Measurements from ENCODE around the gene GAS2. TPM values are rescaled to one million over a fixed set of nuclear protein-coding genes. Genes with fewer than 3 reads are reported as not detected.

The GAS2 gene
- total and polyA plus RNA-seq, 9 of the 15 experiments (the other 6 are each of a cell fraction or from before 2014, with no cell fraction given), result 0.77 to 1.9 (median 1.1) TPM

DNA sequence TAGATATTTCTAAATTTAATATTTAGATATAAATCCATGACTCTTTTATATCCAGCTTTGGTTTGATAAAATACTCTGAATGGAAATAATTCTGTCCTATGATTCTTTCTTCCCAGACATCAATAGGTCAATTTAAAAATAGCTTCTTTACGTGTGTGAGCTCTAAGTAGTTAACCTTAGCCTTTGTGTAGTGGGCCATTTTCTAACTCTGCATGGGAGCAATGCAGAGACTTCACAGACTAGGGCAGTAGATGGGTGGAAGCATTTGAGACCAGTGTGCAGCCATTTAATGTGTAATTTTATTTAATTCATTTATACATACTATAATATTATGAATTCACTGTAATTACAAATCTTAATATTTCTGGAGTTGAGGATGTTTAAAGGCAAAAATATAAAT is 23.8 kb downstream of the GAS2 start:
- FAIRE-seq, result no peak
- no peak for TF ChIP-seq SMAD3 (CRISPR knock-in tag; conservative IDR thresholded peaks at IDR 0.05)
- TF ChIP-seq ZNF212 (CRISPR knock-in tag; IDR thresholded peaks at IDR 0.05), result no peak
- TF ChIP-seq NFYB (IDR thresholded peaks at IDR 0.05; ENCODE audit: extremely low read depth, insufficient read length), result no peak
- no peak for TF ChIP-seq POLR2G (IDR thresholded peaks at IDR 0.05; ENCODE audit: low read depth, low read length)
- TF ChIP-seq PURB (CRISPR knock-in tag; IDR thresholded peaks at IDR 0.05; ENCODE audit: low read depth), result no peak
- Histone ChIP-seq H3K4me1 (replicated peaks in 1 of 2; ENCODE audit: control insufficient read depth in 2 of 2, insufficient read depth in 2 of 2, low read length in 2 of 2) (no peaks in the 10 kb centered on the region), H3K4me3 (no peak overlapping the region), H3K36me3 (ENCODE audit: control insufficient read depth, insufficient read depth, low read length) (no peaks in the 10 kb centered on the region), H3K9ac (ENCODE audit: insufficient read depth in 1 of 2, low read depth in 2 of 2, low read length in 2 of 2) (no peak overlapping the region), H4K20me1 (replicated peaks; ENCODE audit: control insufficient read depth, insufficient read depth, low read length) (no peaks in the 10 kb centered on the region), H3K9me3 (replicated peaks; ENCODE audit: control insufficient read depth, insufficient read depth, low read depth, low read length) (no peaks in the 10 kb centered on the region), H3K79me2 (ENCODE audit: control insufficient read depth, insufficient read depth, low read length) (no peaks in the 10 kb centered on the region), H2AFZ (ENCODE audit: low read depth, low read length) (no peak overlapping the region), H3K4me2 (ENCODE audit: insufficient read depth, low read length) (no peak overlapping the region), H3K27ac (ENCODE audit: extremely low read depth, low read depth, low read length) (no peak overlapping the region), H3K9me1 (ENCODE audit: control insufficient read depth, insufficient read depth, low read length) (no peaks in the 10 kb centered on the region), H3K27me3 (ENCODE audit: control insufficient read depth in 2 of 2, insufficient read depth in 2 of 2, low read length in 2 of 2) (no peaks in the 10 kb centered on the region)
- in situ Hi-C loops (cut with MboI), result no loop called here
- ATAC-seq, result no peak
- ChIA-PET CTCF (ENCODE audit: low intra/inter-chr PET ratio) (no interaction called here), POLR2A (no interaction called here)
- no TSS peak for BruUV-seq (replicated peaks)
- no peak for DNase-seq (ENCODE audit: extremely low read depth in 1 of 4, low spot score in 3 of 4)
- intact Hi-C loops (cut with micrococcal nuclease), result no loop called here
- WGBS (ENCODE audit: insufficient coverage, low coverage, missing lambda C conversion rate), result 0% methylated on average over 1 of the region's 1 CpG

DNA sequence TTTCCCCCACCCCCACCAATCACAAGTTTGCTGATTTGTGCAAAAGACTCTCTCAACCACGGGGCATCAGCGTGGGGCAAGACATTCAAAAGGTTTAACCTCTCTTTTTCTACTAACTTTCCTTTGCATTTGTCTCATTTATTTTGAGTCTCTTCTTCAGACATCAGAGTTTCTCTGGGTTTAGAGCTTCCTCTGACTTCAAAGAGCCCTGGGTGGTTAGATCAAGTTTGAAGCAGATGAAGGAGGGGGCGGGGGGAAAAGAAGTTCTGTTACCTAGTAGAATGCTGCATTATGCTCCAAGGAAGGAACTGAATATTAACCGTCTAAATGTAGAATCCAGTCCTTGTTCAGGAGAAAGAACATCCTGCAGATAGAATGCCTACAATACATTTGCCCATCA is 24.5 kb downstream of the GAS2 start:
- in situ Hi-C loops (cut with MboI), result no loop called here
- DNase-seq (ENCODE audit: extremely low read depth in 1 of 4, low spot score in 3 of 4) (no peak), FAIRE-seq (no peak), ATAC-seq (no peak)
- no TSS peak for BruUV-seq (replicated peaks)
- Histone ChIP-seq H3K9ac (ENCODE audit: insufficient read depth in 1 of 2, low read depth in 2 of 2, low read length in 2 of 2) (no peak overlapping the region), H3K9me3 (replicated peaks; ENCODE audit: control insufficient read depth, insufficient read depth, low read depth, low read length) (no peaks in the 10 kb centered on the region), H3K79me2 (ENCODE audit: control insufficient read depth, insufficient read depth, low read length) (no peaks in the 10 kb centered on the region), H4K20me1 (replicated peaks; ENCODE audit: control insufficient read depth, insufficient read depth, low read length) (no peaks in the 10 kb centered on the region), H3K4me2 (ENCODE audit: insufficient read depth, low read length) (no peak overlapping the region), H3K36me3 (ENCODE audit: control insufficient read depth, insufficient read depth, low read length) (no peaks in the 10 kb centered on the region), H3K27ac (ENCODE audit: extremely low read depth, low read depth, low read length) (no peak overlapping the region), H3K9me1 (ENCODE audit: control insufficient read depth, insufficient read depth, low read length) (no peaks in the 10 kb centered on the region), H3K4me1 (replicated peaks in 1 of 2; ENCODE audit: control insufficient read depth in 2 of 2, insufficient read depth in 2 of 2, low read length in 2 of 2) (no peaks in the 10 kb centered on the region), H3K27me3 (ENCODE audit: control insufficient read depth in 2 of 2, insufficient read depth in 2 of 2, low read length in 2 of 2) (no peaks in the 10 kb centered on the region), H3K4me3 (no peak overlapping the region), H2AFZ (ENCODE audit: low read depth, low read length) (no peak overlapping the region)
- WGBS (ENCODE audit: insufficient coverage, low coverage, missing lambda C conversion rate), result 6% methylated on average over 3 of the region's 4 CpGs
- ChIA-PET POLR2A (no interaction called here), CTCF (ENCODE audit: low intra/inter-chr PET ratio) (no interaction called here)
- intact Hi-C loops (cut with micrococcal nuclease), result no loop called here
- TF ChIP-seq TRIM28 (IDR thresholded peaks at IDR 0.05) (no peak), ELF1 (tag; IDR thresholded peaks at IDR 0.05) (no peak), ZNF253 (CRISPR knock-in tag; conservative IDR thresholded peaks at IDR 0.05) (no peak), KLF6 (CRISPR knock-in tag; IDR thresholded peaks at IDR 0.05; ENCODE audit: borderline replicate concordance) (no peak), ZC3H11A (IDR thresholded peaks at IDR 0.05; ENCODE audit: low read depth, low read length) (no peak), KLF1 (tag; IDR thresholded peaks at IDR 0.05) (no peak), RUNX1 (IDR thresholded peaks at IDR 0.05; ENCODE audit: low read depth) (no peak), MCM5 (IDR thresholded peaks at IDR 0.05; ENCODE audit: low read depth) (no peak), ZBTB26 (CRISPR knock-in tag; IDR thresholded peaks at IDR 0.05) (no peak), BDP1 (IDR thresholded peaks at IDR 0.05; ENCODE audit: insufficient read depth, insufficient read length) (no peak), DPF2 (IDR thresholded peaks at IDR 0.05) (no peak), KAT2B (IDR thresholded peaks at IDR 0.05; ENCODE audit: low read depth, low read length) (no peak)

Measured in K562 (cell line).